ENCODE results near the gene CAVIN1.
"Not testable (repeated sequence)": the region's sequence is repeated elsewhere in the genome, so short reads cannot be mapped to it uniquely, and the experiment has no call there.

The CAVIN1 gene

GRCh38 chr17:42429726-42430447, 6.8 kb upstream of the CAVIN1 start:
- no peak for DNase-seq

DNA sequence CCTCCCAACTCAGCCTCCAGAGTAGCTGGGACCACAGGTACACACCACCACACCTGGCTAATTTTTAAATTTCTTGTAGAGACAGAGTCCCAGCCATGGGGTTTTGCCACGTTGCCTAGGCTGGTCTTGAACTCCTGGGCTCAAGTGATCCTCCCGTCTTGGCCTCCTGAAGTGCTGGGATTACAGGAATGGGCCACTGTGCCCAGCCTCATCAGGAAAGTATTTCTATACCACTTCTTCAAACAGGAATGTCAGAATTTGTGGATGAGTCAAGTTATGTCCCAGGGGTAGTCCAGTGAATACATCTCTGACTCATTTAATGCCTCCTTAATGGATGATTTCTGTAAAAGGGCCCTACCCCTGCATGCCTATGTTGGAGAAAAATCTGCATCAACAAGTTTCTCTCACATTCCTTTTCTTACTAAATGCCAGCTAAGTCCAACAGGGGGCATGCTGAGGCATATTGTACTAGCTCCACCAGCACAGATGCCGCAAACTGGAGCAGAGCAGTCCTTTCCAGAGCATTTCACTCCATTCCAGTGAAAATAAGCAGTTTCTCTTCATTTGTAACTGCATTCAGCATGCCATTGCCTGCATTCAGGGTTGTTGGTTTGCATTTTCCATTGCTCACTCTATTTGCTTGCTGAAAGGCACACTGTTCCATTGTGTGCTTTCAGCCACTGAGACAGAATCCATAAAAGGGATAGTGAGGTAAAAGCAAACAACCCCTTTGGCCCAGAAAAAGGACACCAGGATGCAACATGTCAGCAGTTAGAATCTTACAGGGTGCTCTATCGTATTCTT, 5.3 kb upstream of the CAVIN1 start:
- peak; percentile 83 for DNase-seq

DNA sequence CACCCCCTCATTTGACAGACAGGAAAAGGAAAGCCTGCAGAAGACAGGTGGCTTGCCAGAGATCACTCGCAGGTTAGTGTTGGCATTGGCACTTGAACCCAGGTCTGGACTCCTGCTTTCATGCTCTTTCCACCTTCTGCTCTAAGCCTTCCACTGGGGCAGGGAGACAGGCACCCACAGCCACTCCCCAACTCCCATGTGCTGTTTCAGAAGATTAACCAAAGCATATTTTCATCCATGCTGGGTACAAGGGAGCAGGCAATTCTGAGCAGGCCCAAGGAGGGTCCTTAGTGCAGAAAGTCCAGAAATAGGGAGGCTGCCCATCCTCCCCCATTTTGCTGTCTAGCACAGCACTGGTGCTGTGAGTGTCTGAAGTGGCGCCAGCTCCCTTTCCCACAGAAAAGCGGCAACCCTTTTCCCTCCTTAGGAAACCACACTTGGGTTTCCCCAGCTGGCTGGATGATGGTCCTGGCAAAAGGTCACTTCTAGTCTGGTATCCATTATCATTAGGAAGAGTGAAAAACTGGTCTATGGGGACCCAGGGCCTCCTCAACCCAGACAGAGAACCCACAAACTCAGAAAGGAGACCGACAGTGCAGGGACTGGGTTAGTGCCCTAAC, 2.0 kb upstream of the CAVIN1 start:
- DNase-seq = no peak

DNA sequence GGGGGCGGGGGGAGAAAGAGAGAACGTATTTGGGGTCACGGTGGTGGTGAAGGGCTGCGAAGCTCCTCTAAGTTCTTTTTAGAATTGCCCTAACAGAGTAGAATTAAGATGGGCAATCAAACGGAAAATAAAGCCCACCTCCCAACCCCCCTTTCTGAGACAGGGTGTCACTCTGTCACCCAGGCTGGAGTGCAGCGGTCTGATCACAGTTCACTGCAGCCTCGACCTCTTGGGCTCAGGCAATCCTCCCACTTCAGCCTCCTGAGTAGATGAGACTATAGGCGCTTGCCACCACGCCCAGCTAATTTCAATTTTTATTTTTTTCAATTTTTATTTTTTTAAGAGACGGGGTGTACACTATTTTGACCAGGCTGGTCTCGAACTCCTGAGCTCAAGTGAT, 710 bp upstream of the CAVIN1 start:
- no peak for DNase-seq

GRCh38 chr17:42422412-42422957, 571 bp downstream of the CAVIN1 start:
- no peak for DNase-seq

DNA sequence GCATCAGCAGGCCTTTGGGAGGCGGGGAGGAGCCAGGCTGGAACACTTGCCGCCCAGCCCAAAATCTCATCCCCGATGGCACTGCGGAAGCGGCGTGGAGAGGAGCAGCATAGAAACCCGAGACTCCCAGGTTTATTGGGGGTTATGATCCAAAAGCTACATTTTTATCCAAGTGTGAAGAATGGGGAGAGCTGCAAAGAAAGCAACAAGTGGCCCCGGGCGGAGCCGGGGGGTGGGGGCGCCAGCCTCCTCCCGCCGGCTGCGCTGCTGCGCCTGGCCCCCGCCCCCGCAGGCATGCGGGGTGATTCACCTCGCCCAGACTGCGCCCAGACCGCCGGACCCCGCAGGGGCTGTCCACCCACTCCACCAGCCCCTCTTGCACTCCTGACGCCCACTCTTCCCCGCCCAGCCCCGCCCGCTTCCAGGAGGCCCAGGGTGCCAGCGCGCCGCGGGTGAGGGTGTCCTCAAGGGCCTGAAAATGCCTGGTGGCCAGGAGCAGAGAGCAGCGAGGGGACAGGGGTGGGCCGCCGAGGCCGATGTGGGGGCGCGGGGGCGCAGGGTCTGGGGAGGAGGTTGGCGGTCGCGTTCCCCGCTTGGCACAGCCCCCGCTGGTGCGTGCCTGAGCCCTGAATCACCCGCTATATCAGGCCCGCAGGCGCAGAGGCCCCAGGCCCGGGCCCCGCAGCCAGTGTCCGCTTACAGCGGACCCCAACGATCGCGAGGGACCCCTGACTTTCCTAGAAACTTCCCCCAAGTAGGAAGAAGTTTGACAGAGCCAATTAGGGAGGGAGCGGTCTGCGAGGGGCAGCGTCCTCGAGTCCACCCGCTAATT, 1.3 kb downstream of the CAVIN1 start:
- no peak for DNase-seq

DNA sequence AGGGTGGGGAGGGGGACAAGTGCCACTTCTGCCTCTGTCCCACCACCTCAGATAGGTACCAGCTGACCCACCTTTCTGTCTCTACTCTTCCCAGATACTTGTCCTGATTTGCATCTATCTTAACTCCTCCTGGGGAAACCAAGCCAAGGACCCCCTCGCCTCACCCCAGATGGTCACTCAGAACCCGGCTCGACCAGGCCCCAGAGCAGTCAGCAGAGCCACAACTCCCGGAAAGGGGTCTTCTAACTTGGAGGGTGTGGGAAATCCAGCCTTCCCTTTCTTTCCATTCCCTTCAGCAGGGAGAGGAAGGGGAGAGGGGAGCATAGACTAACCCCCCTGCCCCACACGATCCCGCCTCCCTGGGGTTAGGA, 1.9 kb downstream of the CAVIN1 start:
- DNase-seq = no peak

GRCh38 chr17:42417981-42418380, 5.1 kb downstream of the CAVIN1 start:
- not testable (repeated sequence) for DNase-seq

DNA sequence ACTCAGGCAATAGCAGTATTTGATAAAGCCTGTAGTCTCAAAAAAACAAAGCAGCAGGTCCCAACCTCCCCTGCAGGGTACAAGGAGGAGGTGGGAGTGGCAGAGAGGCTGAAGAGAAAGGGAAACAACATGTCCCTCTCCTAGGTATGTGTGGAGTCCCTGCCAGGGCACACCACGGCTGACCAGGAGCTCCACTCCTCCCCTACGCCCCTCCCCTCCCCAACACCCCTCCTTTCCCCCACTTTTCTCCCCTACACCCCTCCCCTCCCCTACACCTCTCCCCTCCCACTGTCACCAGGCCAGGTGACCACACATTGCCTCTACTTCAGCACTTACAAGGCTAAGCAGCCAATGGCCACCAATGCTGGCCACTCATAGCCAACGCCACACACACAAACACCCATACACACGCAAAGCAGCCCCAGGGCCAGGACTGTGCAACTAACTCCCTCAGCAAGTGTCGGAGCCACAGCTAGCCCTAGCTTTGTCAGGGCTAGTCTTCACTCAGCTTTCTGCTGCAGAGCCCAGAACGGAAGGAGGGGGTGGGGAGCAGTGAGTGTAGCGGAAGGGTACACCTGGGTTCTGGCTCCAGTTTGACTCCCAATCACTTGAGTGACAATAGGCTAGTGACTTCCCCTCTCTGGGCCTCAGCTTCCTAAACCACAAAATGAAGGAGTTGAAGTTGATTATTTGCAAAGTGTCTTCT, 8.2 kb downstream of the CAVIN1 start:
- DNase-seq = no peak

GRCh38 chr17:42413464-42414040, 9.5 kb downstream of the CAVIN1 start:
- no peak for DNase-seq

GRCh38 chr17:42411905-42412679, 11.0 kb downstream of the CAVIN1 start:
- no peak for DNase-seq

GRCh38 chr17:42411361-42411760, 11.7 kb downstream of the CAVIN1 start:
- no peak for DNase-seq

DNA sequence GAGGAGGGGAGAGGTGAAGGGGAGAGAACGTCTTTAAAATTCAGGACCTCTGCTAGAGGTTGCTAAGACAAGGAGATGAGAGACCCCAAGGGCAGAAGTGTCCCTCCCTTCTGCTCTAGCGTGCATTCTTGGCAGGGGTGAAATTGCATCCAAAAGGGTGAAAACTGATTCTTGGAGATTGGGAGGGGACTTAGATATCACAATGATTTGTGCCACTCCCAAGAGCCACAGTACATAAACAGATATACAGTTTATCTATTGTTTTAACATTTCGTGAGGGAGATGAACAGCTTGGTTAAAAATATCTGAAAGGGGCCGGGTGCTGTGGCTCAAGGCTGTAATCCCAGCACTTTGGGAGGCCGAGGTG, 12.8 kb downstream of the CAVIN1 start:
- DNase-seq = no peak

DNA sequence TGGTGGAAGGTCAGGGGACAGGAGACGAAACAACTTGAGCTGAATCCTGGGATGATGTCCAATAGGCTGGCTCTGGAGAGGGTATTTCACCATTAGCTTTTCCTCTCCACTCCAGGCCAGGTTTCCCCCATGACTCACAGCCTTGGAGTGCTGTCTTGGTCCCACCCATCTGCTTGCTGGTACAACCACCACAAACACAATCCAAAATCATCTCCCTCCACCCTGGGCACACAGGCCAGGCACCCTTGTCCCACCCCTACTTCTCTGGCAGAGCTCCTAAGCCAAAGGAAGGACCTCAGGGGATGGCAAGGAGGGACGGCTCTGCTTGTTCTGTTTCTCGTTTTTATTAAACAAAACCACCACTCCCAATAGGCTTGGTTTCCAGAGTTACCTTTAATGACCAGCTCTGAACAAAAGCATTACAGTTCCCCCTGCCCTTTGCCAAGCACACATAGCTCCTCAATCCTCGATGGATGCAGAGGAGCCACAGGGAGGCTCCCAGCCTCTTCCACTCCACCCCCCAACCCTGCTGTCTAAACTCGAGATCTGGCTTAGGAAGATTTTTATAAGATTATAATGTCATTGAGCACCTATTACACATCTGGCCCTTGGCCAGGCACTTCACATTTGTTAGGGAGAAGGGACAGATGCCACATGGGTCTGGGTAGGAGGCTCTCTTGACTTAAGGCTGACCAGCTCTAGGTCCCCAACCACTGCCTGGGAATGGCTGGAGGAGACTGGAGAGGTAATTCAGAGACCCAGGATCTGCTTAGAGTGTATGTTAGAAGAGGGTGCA, 13.3 kb downstream of the CAVIN1 start:
- DNase-seq = peak; percentile 36

DNA sequence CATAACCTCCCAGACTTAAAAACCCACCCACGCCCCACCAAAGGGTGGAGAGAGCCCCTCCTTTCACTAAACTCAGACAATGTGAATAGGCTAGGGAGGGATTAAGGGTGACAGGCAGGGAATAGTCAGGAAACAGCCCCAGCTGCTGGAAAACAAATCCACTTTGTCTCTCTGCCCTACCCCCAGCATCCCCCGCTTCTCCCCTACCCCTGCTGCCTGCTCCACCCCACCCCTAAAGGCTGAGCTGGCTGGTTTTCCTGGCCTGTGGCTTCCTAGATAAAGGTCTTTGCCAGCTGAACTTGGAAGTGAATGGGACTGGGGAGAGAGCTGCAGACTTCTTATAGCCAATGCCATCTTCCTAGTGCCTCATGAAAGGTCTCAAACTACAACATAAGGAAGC, 15.0 kb downstream of the CAVIN1 start:
- DNase-seq = peak; percentile 80

- peak; percentile 82 for DNase-seq
Observed at GRCh38 chr17:42407289-42407836, 15.7 kb downstream of the CAVIN1 start.

GRCh38 chr17:42406615-42407288, 16.3 kb downstream of the CAVIN1 start:
- DNase-seq = peak; percentile 30

DNA sequence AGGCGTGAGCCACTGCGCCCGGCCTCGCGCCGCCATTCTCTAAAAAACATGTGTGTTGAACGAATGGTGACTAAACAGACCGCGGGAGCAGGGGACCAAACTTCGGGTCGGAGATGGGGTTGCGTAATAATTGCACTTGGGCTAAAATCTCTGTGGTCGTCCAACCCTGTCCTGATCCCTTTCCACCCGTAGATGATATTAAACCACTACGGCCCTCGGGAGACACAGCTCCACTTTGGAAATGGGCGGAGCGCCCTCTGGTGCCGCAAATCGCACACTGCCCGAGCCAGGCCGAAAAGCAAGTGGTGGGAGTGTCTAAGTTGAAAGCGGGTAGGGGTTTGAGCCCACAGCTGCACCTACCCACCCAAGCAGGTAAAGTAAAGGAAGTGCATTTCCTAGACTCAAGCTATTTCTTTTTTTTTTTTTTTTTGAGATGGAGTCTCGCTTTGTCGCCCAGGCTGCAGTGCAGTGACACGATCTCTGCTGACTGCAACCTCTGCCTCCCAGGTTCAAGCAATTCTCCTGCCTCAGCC, 17.0 kb downstream of the CAVIN1 start:
- peak; percentile 75 for DNase-seq

GRCh38 chr17:42405076-42405475, 18.0 kb downstream of the CAVIN1 start:
- no peak for DNase-seq
